ENCODE data around the gene FMN1.

The FMN1 gene

DNA sequence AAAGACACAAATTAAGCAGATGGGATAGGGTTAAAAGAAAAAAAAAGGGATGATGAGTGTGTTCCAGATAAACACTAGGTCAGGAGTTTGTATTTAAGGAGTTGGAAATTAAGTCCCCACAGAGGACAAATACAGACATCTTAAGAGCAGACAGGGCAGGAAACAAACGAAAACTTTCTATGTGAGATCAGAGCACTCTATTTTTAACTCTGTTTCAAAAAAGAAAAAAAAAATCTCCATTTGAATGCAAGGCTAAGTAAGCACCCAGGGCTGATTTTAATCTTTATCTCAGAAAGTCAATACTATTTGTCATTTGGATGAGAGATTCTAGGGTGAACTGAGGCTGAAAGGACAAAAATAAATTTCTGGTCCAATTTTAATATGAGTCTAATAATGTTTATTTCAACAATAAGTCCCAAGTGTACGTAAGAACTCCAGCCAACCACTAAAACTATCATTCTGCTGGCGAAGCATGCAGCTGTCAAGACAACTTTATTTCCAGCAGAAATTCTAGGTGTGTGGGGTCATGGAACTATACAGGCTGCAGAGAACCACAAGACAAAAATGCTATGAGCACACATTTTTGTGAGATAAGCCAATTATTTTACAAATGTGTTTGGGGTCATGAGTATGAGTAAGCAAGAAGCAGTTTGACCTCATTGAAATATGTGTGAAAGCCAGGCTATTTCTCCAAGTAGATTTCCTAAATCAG lies 186.1 kb downstream of the FMN1 start:
- no peak for FAIRE-seq

DNA sequence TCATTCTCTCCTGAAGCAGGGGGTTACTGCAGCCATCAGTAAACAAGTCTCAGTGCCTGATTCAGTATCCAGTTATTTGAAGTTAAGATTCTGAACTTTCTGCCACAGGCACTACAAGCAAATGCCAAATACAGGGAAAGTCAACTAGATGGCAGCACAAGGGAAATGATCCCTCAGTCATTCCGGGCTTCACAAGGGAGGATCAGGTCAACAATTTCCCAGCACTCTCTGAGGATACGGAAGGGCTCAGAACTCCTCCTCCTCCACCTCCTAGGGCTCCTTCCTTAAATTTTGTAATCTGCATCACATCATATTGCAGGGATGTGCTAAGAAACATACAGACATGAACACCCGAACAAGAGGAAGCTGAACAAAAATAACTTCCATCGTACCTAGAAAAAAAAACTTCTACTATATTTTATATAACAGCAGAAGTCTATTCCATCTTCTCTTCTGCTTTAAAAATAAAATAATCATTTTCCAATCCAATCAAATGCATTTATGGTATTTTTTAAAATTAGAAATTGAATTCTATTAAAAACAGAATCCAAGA lies 187.1 kb downstream of the FMN1 start:
- FAIRE-seq = no peak

DNA sequence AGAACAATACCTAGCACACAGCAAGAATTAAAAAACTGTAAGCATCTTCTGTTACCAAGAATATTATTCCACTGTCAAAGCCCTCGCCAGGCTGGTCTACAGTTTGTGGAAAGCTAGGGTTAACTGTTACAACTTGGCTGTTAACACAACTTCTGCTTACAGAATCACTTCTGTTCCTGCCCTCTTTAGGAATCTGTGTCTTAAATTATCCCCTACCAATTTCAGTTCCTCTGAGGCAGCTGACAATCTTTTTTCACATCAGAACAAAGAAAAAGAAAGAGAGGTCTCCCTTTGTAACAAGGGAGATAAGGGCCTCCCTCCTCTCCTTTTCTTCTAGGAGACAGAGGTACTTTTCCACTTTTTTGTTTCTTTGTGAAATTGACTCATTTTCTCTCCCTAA lies 188.9 kb downstream of the FMN1 start:
- FAIRE-seq = no peak

DNA sequence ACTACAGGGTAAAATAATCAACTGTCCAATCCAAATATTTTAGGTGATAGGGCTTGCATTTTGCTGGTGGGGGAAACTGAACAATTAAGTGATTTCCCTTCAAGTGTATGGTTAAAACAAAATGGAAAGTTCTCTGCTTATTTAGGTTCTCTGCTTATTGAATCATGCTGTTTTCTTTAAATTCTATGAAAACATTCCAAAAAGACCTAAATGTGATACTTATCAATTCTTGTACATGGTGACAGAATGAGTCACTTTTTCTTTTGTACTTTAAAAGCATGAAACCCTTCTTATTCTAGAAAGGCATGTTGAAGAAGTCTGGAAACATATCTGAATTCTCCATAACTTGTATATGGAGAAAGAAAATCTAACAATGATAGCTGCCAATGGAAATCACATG lies 192.6 kb downstream of the FMN1 start:
- FAIRE-seq = no peak

DNA sequence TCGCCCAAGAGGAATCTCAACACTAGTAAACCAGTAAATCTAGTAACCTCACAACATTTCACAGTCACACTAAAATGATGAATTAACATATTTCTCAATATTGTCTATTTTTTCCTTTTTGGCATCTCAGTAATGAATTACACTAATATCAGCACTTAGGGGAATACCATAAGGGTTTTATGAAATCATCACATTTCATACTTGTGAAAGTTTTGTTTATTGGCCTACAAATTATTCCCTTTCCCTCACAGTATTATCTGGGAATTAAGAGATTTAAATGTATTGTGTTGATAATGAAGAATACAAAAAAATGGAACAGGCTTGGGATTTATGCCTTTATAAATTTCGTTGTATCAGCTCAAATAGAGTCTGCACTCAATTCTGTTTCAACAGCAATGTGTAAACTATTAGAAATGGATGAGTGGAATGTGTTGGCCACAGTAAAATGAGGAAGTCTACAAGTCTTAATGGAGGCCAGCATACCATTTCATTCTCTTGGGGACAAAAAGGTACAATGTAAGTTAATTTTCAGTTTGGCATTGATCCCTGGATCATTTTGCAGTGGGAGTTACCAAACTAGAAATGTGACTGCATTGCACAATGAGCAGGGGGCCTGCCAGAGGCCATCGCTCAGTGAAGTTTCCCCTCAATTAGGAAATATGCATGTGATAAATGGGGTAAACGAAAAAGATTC lies 195.4 kb downstream of the FMN1 start:
- no peak for FAIRE-seq

DNA sequence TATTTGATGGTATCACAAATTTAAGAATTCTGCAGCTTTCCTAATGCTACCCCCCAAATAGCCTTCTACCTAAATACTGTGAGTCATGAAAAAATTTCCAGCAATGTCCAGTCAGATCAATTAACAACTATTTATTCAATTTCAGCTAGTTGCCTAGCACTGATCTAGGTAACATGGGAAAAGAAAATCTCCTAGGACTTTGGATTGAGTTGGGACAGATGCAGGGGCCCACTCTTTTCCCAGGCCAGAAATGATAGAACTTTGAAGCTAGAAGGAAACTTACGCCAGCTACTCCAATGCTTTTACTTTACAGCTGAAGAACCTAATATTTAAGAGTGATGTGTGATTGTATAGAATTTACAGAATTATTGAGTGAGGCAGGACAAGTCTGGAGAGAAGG lies 196.3 kb downstream of the FMN1 start:
- FAIRE-seq = no peak

DNA sequence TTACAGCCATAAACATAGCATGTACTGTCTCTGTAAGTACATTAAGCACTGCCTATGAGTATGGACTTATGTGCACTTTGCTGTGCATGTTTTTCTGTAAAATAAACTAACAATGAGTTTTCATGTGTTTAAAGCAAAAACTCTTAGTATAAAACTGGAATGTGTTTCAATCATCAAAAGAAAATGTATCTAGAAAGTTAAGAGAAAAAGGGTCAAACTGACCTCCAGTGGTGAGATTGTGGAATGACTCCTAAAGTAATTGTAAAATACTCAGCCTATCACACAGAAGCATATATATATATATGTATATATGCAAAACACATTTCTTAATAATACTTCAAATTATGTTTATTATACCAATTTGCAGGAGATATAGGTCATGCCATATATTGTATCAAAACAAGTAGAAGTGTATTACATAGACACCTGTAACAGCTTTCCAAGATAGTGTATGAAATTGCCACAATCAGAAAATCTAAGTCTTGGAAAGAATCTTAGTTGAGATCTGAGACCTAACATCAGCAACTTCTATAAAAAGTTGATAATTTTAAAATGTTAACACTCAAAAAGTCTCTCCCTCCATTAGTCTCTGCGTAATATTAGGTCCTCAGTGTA lies 199.6 kb downstream of the FMN1 start:
- FAIRE-seq = peak; percentile 94

DNA sequence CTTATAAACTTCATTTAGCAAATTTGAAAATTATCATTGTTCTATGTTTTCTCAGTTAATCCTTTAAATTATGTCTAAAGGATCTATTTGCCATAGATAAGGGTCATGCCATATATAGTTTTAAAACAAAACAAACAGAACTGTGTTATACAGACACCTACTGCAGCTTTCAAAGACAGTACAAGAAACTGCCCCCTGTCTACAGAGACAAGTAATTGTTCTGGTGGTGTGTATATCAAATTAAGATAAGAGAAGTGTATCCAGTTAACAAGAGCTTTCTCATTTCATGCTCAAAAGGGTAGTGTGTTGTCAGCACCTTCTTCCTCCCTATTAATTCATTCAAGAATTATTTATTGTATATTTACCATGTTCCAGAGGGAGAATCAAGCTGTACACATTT lies 201.2 kb downstream of the FMN1 start:
- FAIRE-seq = no peak

DNA sequence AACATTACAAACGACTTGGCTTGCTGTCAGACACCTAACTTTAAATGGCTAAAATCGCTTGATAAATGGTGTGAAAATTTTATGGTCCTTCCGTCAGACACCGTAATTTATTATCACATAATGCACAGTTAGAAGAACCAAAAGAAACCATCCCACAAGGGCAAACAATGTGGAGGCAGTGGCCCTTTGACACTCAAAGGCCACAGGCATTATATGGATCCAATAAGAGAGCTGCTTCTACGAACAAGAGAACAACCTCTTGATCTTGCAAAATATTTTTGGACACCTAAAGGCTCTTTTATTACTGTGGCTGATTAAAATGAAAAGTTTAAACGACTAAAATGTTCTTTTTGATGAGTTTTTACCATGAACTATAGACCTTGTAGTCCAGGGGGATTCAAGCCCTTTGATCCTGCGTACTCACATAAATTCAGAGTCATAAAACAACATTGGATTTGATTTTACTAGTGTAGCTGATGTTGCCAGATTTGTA lies 202.8 kb downstream of the FMN1 start:
- FAIRE-seq = no peak

DNA sequence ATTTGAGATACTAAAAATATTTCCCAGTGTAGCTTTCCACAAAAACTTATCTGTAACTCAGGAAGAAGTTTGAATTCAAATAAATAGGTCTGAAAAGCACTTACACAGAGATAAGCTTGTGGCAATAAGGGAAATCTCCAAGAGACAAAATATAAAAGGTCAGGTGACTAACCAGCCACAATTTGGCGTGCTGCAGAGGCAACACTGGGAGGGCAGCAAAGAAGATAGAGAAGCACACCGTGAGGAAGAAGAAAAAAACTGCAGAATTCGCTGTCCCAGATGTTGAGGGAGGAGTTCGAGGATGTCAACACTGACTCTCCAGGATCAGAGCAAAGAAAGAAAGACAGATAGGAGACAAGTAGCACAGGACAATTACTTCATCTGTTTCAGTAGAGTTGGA lies 204.4 kb downstream of the FMN1 start:
- no peak for FAIRE-seq

DNA sequence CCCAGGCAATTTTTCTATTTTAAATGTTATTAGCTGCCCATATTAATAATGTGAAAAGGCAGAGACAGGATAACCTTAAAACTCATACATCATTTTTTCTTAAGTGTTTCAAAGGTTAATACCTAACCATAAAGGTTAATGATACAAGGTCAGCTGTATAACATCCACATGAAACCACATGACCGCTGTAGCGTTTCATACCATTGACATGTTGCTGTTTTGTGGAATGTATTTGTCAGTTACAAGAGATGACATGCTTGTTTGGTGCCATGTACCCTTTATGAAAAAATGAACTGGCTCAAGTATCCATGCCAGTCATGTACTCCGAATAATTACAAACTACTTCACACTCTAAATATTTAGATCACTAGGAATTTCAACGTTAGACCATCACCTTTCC lies 207.4 kb downstream of the FMN1 start:
- FAIRE-seq = no peak

DNA sequence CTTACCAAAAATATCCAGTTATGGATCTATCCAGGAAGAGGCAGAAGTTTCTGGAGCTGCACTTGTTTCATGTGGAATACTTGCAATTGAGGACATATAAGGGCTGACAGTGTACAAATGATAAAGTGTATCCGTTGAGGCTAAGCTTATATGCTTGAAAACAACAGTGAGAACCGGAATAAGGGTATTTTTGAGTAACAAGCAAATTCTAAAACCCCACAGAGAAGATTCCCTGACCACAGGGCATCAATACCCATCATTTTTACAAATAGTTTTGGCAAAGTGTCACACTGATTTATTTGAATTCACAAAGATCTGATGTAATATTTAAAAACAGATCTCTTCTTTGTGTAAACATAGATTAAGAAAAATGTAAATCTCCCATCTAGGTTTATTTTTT lies 208.4 kb downstream of the FMN1 start:
- FAIRE-seq = no peak

DNA sequence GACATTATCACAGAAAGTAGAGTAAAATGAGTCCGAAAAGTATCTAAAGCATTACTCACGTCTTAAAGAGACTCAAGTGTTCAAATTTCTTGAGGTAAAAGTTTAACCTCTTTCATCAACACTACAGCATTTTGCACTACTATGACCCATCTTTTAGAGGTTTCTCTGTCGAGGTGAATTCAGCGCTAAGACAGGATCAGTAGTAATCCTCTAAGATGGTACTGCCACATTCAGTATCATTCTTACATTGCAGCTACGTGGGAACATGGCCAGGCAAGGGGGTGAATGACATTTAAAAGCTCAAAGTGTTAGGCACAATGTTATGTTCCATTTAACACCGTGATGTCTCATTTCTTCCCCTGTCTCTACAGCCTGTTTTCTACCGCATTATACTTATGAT lies 210.8 kb downstream of the FMN1 start:
- FAIRE-seq = no peak

DNA sequence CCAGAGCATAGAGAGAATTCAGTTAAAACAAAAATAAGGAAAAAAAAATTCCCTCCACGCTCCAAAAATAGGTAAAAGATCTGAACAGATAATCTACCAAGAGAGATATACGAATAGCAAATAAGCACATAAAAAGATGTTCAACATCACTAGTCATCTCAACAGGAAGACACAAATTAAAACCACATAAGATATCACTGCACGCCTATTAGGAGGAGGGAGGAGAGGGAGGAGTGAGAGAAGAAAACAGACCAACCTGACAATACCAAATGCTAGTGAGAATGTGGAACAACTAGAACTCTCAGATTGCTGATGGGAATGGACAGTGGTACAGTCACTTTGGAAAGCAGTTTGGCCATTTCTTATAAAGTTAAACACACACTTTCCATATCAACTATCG lies 212.5 kb downstream of the FMN1 start:
- FAIRE-seq = no peak

DNA sequence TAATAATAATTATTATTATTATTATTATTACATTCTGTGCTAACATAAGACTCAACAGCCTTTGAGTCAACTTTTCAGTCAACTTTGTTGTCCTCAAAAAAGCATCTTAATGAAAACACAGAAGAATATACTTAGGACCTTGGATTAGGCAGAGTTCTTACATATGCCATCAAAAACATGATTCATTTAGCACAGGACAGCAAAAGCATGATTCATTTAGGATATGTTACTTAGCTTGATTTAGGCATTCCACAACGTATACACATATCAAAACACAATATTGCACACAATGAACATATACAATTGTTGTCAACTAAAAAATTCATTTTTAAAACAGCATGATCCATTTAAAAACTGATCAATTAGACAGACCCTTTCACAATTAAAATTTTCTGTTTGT lies 213.0 kb downstream of the FMN1 start:
- FAIRE-seq = no peak

DNA sequence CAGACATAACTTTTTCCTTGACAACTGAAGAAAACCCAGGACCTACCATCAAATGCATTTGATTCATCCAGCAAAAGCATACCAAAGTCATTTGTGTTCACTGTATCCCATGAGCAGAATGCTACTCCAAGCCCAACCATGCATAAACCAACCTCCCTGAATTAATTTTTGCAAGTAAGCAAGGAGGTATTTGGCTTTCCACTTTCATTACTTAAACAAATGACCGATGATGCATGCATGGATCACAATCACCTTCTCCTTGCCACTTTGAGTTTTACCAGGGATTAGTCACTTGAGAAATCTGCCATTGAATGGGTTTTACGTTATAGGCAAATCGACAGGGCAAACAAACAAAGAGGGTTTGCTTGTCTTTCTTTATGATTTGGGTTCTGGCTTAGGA lies 214.8 kb downstream of the FMN1 start:
- FAIRE-seq = no peak

DNA sequence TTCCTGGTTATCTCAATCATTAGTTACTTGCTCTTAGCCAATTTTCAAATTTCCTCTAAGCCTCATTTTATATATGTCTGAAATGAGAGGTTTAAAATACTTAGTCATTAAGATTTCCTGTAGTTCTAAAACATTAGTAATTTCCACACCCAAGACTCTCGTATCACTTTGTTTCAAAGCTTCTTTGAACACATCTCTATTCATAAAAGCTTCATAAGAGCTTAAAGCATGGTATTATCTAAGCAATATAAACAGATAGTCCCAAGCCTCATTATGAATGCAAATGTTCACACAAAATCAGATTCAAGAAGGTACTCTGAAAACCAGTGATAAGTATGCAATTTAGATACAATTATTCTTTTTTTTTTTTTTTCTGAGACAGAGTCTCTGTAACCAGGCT lies 217.0 kb downstream of the FMN1 start:
- no peak for FAIRE-seq

DNA sequence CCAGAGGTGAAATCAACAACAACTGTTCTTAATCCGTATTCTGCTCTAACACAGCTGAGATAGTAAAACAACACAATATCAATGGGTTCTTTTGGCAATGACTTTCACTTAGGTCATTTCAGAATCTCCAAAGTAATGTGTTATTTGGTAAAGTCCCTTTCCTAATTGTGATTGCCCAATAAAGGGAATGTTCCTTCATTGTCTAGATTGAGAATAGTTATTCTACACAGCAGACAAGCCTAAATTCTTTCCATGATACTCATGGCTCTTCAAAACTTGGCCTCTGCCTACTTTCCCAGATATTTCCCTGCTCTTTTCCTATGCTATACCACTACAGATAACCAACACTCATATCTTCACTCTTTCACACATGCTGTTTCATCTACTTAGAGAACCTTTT lies 219.8 kb downstream of the FMN1 start:
- no peak for FAIRE-seq

DNA sequence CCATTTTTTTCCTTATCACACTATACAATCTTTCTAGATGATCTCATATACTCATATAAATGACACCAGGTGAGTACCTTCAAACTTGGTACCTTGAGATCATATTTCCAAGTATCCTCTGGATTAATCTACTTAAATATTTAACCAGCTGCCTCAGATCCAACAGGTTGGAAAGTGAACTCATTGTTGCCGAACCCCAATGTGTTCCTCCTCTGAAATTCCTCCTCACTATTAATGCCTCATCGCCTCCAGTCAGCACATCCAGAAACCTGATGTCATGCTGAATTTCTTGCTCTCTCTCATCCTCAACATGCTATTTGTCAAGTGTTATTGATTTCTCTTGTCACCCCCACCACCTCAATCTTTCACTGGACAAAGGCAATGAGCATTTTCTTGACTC lies 221.8 kb downstream of the FMN1 start:
- FAIRE-seq = no peak

DNA sequence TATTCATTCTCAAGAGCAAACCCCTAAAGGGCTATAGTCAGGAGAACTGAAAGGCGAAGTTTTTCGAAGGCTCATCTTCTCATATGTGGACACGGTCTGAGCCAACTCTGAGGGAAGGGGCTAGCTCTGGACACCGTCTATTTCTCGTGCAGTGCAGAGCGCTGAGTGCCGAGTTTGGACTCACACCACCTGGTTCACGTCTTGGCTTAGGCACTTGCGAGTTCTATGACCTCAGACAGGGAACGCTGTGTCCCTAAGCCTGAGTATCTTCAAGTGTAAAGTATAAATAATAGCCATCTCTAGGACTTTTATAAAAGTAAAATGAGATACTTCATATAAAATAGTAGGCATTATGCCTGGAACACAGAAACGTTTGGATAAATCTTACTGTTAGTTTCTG lies 223.7 kb downstream of the FMN1 start:
- no peak for FAIRE-seq

DNA sequence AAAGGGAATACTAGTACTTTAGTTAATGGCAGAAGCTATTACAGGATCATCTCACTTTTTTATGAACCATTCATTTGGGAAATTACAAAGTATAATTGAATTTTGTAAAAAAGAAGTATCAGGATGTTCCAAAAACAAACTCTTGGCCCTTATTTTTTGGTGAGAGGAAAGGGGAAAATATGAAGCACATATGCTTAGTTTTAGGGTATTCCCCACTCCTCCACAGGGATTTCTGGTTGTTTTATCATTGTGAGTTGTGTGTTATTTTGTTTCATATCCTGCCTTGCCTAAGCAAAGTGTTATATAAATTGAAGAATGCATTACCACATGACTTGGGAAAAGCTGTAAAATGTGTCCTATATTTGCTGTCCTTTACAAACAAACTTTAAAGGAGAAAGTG lies 227.0 kb downstream of the FMN1 start:
- no peak for FAIRE-seq

DNA sequence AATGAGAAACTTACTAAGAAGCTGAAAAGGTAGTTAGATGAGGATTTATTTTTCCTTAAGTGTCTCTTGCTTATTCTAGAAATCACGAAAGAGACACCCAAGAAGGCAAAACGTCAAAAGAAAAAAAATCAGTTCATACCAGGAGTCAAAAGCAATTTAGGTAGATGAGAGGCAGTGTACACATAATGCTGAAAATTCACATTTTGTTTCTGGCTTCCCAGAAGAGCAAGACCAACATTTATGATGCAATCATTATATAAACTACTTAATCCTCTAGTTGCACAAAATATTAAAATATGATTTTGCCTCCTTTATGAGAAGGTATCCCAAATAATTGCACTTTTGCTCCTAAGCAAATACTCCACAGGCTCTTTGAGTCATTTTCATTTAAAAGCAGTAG lies 228.0 kb downstream of the FMN1 start:
- FAIRE-seq = no peak

DNA sequence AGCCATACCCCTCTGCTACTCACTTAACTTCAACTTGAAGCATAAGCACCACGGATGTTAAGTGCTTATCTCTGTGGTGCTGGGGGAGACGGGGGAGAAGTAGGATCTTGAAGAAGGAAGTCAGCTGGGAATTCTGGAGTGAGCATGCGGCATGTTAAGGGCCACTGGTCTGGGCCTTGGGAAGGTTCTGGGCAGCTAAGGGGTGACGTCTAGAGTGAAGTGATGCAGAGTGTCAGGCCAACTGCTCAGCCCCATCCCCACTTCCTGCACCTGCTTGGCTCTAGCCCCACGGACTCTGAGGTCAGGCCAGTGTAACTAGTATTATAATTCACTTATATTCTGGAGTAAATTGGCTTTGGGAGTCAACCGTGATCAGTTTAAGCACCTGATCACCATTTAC lies 228.6 kb downstream of the FMN1 start:
- no peak for FAIRE-seq

DNA sequence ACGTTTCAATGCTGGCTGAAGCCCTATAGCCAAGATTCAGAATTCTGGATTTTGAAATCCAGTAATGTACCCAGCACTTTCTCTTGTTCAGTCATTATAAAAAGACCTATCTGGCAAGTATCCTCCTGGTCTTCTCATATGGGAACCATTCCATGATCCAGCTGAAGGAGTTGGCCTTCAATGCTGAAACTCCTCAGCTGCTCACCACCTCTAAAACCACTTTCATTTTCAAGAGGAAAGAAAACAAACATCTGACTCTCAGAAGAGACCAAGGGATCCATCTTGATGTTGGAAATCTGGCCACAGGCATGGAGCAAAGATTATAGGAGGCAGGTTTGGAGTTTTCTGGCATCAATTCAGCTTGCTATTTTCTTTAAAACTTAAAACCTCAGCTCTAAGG lies 235.4 kb downstream of the FMN1 start:
- no peak for FAIRE-seq
